ENCODE measurements around the gene TEX13D. TPM values are rescaled to one million over a fixed set of nuclear protein-coding genes. Genes with fewer than 3 reads are reported as not detected.

Gene TEX13D
- total RNA-seq, 1 donor from 2014 or later: 0.11 TPM

DNA sequence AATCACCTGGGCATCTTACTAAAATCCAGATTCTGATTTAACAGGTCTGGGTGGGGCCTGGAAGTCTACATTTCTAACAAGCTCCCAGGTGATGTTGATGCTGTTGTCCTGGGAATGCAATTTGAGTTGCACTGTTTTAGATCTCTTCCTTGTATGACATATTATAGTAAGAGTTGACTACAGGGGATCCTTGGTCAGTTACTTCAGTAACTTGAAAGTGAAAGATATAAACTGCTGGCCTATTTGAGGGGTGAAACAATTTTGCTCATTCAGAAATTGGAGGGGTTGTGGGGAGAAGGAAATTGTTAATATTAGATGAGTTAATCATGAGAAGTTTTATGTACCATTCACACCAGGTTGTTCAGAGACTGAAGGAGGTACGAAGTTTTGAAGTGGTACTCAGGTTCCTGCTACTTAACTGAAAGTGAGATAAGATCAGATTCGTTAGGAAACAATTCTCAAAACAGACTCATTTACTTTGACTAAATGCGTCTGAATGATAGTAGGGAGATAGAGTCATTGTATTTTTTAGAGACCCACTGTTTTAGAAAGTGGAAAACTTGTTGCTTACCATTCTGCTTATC is 26.4 kb downstream of the TEX13D start:
- H3K27ac Mint-ChIP-seq: peak overlapping the region; percentile 84
- peaks cover 4% of the 10 kb centered on the region for H3K9me3 Mint-ChIP-seq
- peaks cover 51% of the 10 kb centered on the region for H3K36me3 Mint-ChIP-seq (ENCODE audit: low read depth)
- peaks cover 51% of the 10 kb centered on the region for H3K4me1 Mint-ChIP-seq (ENCODE audit: low read depth)
- intact Hi-C loops (cut with micrococcal nuclease): loop anchor here (1.0 to 10.0 kb wide), 4 partner anchors 16 to 264 kb away; no protein-coding TSS in a partner anchor
- H3K4me3 Mint-ChIP-seq (ENCODE audit: low read depth): peak overlapping the region; percentile 61
- no peak for DNase-seq (ENCODE audit: low spot score)
- H3K27me3 Mint-ChIP-seq (ENCODE audit: low read depth): no peaks in the 10 kb centered on the region

DNA sequence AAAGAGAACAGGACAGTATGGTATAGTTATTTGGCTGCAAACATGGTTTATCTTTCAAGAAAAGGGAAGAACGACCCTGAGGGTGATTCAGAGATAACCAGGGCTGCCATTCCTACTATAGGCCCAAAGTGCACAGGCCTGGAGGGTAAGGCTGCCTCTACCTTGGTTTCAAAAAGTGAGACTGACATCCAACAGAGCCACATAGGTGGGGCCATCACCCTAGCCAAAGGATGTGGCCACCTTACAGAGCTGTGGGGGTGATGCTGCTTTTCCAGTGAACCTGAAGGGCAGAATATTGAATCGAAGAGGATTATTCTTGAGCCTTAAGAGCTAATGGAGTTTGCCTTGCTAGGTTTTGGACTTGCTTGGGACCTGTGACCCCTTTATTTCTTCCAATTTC is 29.6 kb downstream of the TEX13D start:
- no peak for DNase-seq (ENCODE audit: low spot score)
- H3K27me3 Mint-ChIP-seq (ENCODE audit: low read depth): no peaks in the 10 kb centered on the region
- H3K4me1 Mint-ChIP-seq (ENCODE audit: low read depth): peaks cover 41% of the 10 kb centered on the region
- intact Hi-C loops (cut with micrococcal nuclease): loop anchor here (5.0 kb wide), 1 partner anchor 80 kb away; no protein-coding TSS in a partner anchor
- H3K27ac Mint-ChIP-seq: peak overlapping the region; percentile 84
- peaks cover 1% of the 10 kb centered on the region for H3K9me3 Mint-ChIP-seq
- H3K36me3 Mint-ChIP-seq (ENCODE audit: low read depth): peaks cover 42% of the 10 kb centered on the region
- H3K4me3 Mint-ChIP-seq (ENCODE audit: low read depth): peak overlapping the region; percentile 13

DNA sequence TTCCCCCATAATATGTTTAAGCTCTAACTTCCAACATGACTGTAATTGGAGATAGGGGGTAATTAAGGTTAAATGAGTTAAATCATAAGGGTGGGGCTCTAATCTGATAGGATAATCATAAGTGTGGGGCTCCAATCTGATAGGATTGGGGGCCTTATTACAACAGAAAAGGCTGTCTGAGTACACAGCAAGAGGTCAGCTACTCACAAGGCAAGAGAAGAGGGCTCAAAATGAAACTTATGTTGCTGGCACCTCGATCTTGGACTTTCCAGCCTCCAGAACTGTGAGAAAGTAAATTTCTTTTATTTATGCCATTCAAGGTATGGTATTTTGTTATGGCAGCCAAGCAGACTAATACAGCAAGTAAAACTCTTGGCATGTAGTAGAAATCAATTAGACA is 30.3 kb downstream of the TEX13D start:
- peak overlapping the region; percentile 84 for H3K27ac Mint-ChIP-seq
- no peak for DNase-seq (ENCODE audit: low spot score)
- H3K4me3 Mint-ChIP-seq (ENCODE audit: low read depth): no peak overlapping the region
- H3K27me3 Mint-ChIP-seq (ENCODE audit: low read depth): no peaks in the 10 kb centered on the region
- H3K36me3 Mint-ChIP-seq (ENCODE audit: low read depth): peaks cover 43% of the 10 kb centered on the region
- intact Hi-C loops (cut with micrococcal nuclease): loop anchor here (5.0 kb wide), 1 partner anchor 80 kb away; no protein-coding TSS in a partner anchor
- peaks cover 40% of the 10 kb centered on the region for H3K4me1 Mint-ChIP-seq (ENCODE audit: low read depth)
- no peaks in the 10 kb centered on the region for H3K9me3 Mint-ChIP-seq

DNA sequence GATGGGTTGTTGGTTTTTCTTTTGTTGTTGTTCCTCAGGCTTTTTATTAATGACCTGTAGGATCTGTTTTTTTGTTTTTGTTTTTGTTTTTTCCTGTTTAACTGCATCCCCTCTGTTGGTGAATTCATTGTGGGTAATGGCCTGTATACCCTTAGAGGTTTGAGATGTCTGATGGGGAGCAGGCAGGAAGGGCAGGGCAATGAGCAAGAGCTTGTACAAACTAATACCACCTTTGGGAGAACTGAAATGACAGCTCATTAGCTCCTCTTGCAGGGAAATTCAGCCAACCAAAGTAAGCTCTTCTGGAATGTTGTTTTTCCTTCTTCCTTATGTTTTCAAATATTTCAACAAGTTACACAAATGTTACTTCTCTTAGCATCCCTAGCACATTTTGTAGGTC is 37.3 kb downstream of the TEX13D start:
- H3K4me3 Mint-ChIP-seq (ENCODE audit: low read depth): no peak overlapping the region
- peaks cover 33% of the 10 kb centered on the region for H3K4me1 Mint-ChIP-seq (ENCODE audit: low read depth)
- no peaks in the 10 kb centered on the region for H3K27me3 Mint-ChIP-seq (ENCODE audit: low read depth)
- no peak for DNase-seq (ENCODE audit: low spot score)
- H3K9me3 Mint-ChIP-seq: no peaks in the 10 kb centered on the region
- intact Hi-C loops (cut with micrococcal nuclease): no loop called here
- no peak overlapping the region for H3K27ac Mint-ChIP-seq
- H3K36me3 Mint-ChIP-seq (ENCODE audit: low read depth): peaks cover 65% of the 10 kb centered on the region

DNA sequence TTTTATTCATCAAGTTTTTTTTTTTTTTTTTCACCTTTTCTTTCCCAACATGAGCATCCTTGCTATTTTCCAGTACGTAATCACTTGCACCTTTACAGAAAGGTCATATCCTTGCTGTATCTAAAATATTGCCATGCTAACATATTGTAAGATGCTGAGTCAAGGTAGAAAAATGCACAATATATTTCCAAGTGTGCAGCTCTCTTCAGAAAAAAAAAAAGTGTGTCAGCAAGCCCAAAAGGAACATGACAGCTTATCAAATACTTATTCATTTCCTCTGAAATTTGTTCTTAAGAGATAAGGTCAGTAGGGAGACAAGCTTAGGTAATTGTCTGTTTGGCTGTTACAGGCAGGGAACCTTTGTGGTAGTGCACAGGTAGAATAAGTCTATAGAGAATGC is 40.9 kb downstream of the TEX13D start:
- H3K36me3 Mint-ChIP-seq (ENCODE audit: low read depth): peaks cover 52% of the 10 kb centered on the region
- no peak overlapping the region for H3K4me3 Mint-ChIP-seq (ENCODE audit: low read depth)
- H3K27me3 Mint-ChIP-seq (ENCODE audit: low read depth): no peaks in the 10 kb centered on the region
- peaks cover 39% of the 10 kb centered on the region for H3K4me1 Mint-ChIP-seq (ENCODE audit: low read depth)
- intact Hi-C loops (cut with micrococcal nuclease): no loop called here
- DNase-seq (ENCODE audit: low spot score): no peak
- no peaks in the 10 kb centered on the region for H3K9me3 Mint-ChIP-seq
- no peak overlapping the region for H3K27ac Mint-ChIP-seq

DNA sequence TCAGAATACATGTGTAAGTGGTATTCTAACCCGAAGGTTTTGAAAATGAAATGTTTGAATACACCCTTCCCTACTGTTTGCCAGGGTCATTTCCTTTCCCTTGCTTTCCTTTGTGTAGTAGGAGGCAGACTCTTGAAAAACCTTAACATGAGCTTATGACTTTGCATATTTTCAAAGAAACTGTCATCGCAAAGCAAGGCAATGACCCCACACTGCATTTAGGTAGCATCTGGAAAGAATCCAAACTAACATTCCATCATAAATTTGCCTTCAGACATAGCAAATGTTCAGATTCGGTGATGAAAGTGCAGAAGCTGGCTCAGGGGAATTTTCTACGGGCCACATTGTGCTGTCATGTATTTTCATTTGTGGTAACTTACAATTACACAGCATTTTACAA is 46.2 kb downstream of the TEX13D start:
- DNase-seq (ENCODE audit: low spot score): no peak
- no peaks in the 10 kb centered on the region for H3K9me3 Mint-ChIP-seq
- intact Hi-C loops (cut with micrococcal nuclease): no loop called here
- no peaks in the 10 kb centered on the region for H3K27me3 Mint-ChIP-seq (ENCODE audit: low read depth)
- H3K4me3 Mint-ChIP-seq (ENCODE audit: low read depth): no peak overlapping the region
- peaks cover 39% of the 10 kb centered on the region for H3K4me1 Mint-ChIP-seq (ENCODE audit: low read depth)
- no peak overlapping the region for H3K27ac Mint-ChIP-seq
- H3K36me3 Mint-ChIP-seq (ENCODE audit: low read depth): peaks cover 45% of the 10 kb centered on the region

DNA sequence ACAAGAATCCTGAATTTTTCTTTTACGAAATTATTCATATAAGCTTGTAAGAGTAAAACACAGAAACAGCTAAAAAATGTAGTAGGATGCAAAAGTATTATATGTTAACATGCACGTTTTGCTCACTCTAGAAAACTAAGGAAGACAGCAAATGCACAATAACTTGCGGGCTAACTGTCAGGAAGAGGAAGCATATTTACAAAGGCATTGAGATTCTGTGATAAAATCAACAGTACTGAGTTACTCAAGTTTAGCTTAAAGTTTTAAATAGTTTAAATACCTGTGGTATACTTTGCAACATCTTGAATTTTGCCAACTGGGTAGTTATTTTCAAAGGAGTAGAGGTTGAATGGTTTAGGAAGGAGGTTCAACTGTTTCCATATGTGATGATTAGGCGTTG is 50.9 kb downstream of the TEX13D start:
- Mint-ChIP-seq H3K36me3 (ENCODE audit: low read depth) (peaks cover 55% of the 10 kb centered on the region), H3K4me1 (ENCODE audit: low read depth) (peaks cover 47% of the 10 kb centered on the region), H3K27me3 (ENCODE audit: low read depth) (no peaks in the 10 kb centered on the region), H3K4me3 (ENCODE audit: low read depth) (no peak overlapping the region), H3K9me3 (no peaks in the 10 kb centered on the region), H3K27ac (no peak overlapping the region)
- intact Hi-C loops (cut with micrococcal nuclease): loop anchor here (10.0 kb wide), 2 partner anchors 289 to 419 kb away; partner anchors contain the start of gene STAG2
- DNase-seq (ENCODE audit: low spot score): no peak

DNA sequence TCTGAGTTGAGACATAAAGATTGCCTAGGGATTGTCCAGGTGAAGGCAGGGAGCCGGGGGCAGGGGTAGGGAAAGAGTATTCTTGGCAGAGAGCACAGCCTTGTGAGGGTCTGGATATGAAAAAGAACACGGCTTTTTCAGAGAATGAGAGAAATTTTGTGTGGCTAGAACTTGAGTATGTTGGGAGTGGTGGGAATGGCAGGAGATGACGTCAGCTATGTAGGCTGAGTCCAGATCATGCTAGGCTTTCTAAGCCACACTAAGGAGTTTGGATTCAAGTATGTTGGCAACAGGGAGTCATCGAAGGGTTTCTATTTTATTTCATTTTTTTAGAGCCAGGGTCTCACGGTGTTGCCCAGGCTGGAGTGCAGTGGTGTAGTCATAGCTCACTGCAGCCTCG is 53.9 kb downstream of the TEX13D start:
- DNase-seq (ENCODE audit: low spot score): no peak
- intact Hi-C loops (cut with micrococcal nuclease): loop anchor here (10.0 kb wide), 2 partner anchors 292 to 422 kb away; partner anchors contain the start of gene STAG2
- Mint-ChIP-seq H3K36me3 (ENCODE audit: low read depth) (peaks cover 43% of the 10 kb centered on the region), H3K9me3 (no peaks in the 10 kb centered on the region), H3K27me3 (ENCODE audit: low read depth) (no peaks in the 10 kb centered on the region), H3K27ac (no peak overlapping the region), H3K4me1 (ENCODE audit: low read depth) (peaks cover 34% of the 10 kb centered on the region), H3K4me3 (ENCODE audit: low read depth) (no peak overlapping the region)

Other genes starting within 250 kb of the TEX13D start
- 54.9 and 57.7 TPM in 2 replicates for gene SH2D1A, start 13.9 kb downstream of the TEX13D start, total RNA-seq